A172 (cell line): ENCODE measurements around the gene ZNF205. TPM values are rescaled to one million over a fixed set of nuclear protein-coding genes. Genes with fewer than 3 reads are reported as not detected.

Source experiments
- DNase-seq: peaks from one replicate; pipeline ENCODE4 v3.0.0-alpha.2; 2015; ENCODE audit warnings: low spot score
- total RNA-seq: library from RNA; depleted of rRNA; stranded (reverse); fragments of >200 nt; shearing (Covaris generic); gene quantifications from 2 replicates; pipeline ENCODE4 v1.2.3, GENCODE V29; 2014

The ZNF205 gene
- total RNA-seq, 1 experiment from 2014 or later = 21.0 TPM

DNA sequence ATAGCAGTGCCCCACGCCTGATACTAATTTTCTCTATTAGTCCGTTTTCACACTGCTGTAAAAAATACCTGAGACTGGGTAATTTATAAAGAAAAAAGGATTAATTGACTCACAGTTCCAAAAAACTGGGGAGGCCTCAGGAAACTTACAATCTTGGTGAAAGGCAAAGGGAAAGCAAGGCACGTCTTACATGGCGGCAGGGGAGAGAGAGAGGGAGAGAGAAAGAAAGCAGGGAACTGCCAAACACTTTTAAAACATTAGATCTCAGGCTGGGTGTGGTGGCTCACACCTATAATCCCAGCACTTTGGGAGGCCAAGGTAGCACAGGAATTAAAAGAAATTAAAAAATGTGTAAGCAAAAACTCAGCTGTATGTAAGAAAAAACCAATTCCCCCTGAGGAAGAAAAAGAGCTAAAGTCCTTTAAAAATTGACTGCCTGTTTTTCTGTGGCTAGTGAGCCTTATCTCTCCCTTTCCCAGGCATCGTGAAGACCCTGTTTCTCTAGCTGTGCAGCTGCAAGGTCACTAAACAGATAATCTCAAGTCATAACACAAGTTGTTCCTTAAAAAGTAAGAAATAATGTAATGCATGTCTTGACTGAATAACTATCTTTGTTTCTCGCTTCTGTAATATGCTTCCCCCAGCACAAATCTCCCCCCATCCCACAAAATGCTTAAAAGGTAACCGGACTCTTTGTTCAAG lies 27.3 kb upstream of the ZNF205 start:
- no peak for DNase-seq

DNA sequence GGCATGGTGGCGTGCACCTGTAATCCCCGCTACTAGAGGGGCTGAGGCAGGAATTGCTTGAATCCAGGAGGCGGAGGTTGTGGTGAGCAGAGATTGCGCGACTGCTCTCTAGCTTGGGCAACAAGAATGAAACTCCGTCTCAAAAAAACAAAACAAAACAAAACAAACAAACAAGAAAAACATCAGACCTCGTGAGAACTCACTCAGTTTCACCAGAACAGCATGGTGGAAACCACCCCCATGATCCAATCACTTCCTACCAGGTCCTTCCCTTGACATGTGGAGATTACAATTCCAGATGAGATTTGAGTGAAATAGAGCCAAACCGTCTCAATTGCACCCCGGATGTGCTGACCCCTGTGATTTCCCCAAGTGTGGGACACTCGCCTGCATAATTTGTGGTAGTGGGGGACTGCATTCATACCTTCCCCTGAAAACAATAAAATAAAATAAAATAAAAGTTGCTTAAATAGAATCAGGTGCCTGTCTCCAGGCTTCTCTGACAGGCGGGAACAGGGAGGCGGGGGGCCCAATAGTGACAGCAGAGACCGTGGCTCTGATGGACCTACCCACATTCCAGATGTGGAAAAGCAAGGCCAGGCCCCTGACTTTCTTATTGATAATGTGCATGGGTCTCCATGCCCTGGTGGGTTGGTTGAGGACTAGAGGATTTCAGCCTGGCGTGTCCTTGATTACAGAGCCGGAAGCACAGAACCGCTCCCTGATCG lies 26.4 kb upstream of the ZNF205 start:
- no peak for DNase-seq

DNA sequence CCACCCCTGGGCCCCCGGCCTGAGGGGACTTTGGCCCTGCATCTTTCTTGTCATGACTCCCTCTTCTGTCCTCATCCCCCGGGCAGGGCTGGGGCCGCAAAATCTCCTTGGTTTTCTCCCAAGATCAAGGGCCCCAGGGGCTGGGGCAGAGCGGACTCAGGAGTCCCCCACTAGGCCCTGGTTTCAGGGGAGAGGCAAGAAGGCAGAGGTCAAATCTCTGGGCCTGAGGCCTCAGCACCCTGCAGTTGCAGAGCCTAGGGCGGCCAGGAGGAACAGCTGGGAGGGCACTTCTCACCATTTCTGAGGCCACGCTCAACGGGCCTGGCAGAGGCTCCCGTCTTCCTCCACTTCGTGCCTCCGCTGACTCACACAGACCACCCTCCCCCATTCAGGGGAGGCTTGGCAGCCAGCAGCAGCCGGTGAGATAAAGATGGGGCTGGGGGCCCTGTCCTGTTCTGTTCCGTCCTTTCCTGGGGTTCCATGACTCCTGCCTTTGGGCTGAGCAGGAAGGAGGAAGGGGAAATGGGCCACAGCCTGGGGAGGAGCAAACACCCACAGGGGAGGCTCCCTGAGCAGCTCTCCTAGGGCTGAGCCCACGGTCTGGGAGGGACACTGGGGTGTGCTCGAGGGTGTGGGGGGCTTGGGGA lies 25.7 kb upstream of the ZNF205 start:
- no peak for DNase-seq

DNA sequence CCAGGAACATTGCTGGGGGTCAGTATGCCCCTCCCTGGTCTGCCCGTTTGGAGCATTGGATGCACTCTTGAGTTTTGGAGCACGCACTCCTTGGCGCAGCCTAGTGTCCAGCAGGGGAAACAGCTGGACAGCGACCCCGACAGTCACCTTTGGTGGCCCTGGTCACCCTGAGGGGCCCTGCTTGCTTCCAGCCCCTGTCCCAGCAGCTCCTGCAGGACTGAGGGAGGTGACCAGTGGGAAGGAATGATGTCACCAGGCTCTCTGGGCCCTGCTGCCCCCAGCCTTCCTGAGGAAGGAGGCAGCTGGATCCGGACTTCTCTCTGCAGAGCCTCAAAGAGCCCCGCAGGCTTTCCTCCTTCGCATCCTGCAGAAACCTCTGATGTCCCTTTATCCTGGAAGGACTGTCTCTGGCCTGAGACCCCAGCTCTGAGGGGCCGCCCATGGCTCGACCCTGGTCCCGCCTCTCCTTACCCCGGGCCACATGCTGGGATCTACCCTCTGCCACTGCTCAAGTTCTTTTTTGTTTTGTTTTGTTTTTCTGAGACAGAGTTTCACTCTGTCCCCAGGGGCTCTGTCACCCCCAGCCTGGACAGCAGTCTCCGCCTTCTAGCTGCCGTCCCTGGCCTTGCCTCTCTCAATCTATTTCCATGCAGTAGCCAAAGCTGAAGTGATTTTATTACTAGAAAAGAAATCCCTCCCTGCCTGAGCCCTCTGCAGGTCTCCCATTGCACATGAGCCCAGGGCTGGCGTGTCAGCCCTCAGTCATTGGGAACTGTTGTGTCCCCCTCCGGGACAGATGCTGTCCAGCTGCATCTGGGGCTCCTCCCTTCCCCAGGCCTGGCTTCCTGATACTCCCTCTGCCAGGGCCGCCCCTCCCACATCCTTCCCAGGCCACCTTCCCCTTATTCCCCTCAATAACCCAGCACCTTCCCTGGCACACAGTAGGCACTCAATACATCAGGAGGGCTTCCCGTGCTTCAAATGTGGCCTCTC lies 24.8 kb upstream of the ZNF205 start:
- DNase-seq = no peak

DNA sequence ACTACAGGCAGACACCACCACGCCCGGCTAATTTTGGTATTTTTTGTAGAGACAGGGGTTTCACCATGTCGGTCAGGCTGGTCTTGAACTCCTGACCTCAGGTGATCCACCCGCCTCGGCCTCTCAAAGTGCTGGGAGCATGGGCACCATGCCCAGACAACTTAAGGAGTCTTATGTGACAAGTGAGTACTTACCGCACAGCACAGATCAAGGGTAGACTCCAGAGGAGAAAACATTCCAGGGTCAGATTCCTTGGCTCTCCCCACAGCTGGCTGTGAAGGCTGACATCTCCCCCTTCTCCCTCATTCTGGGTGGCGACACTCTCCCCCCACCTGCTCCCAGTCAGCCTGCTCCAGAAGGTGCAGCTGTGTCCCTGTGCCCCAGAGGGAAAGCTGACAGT lies 23.9 kb upstream of the ZNF205 start:
- DNase-seq = no peak

DNA sequence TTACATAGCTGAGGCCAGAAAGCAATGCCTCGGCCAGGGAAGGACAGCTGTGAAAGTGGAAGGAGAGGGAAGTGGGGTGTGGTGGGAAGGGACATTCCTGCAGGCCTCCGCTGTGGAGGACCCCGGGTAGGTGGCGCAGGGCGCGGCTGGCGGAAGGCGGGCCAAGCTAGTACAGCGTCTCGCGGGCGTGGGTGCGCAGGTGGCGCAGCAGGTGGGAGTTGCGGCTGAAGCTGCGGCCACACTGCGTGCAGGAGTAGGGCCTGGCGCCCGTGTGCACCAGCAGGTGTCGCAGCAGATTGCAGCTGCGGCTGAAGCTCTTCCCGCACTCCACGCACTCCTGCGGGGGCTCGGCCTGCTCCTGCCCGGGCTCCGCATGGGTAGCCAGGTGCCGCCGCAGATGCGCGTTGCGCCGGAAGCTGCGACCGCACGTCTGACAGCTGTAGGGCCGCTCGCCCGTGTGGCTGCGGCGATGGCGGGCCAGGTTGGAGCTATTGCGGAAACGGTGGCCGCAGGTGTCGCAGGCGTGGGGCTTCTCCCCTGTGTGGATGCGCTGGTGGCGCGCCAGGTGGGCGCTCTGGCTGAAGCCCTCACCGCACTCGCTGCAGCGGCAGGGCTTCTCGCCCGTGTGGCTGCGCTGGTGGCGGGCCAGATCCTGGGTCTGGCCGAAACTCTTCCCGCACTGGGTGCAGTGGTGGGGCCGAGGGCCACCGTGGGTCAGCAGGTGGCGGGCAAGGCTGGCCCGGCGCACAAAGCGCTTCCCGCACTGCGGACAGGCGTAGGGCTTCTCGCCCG lies 23.3 kb upstream of the ZNF205 start:
- DNase-seq = no peak

DNA sequence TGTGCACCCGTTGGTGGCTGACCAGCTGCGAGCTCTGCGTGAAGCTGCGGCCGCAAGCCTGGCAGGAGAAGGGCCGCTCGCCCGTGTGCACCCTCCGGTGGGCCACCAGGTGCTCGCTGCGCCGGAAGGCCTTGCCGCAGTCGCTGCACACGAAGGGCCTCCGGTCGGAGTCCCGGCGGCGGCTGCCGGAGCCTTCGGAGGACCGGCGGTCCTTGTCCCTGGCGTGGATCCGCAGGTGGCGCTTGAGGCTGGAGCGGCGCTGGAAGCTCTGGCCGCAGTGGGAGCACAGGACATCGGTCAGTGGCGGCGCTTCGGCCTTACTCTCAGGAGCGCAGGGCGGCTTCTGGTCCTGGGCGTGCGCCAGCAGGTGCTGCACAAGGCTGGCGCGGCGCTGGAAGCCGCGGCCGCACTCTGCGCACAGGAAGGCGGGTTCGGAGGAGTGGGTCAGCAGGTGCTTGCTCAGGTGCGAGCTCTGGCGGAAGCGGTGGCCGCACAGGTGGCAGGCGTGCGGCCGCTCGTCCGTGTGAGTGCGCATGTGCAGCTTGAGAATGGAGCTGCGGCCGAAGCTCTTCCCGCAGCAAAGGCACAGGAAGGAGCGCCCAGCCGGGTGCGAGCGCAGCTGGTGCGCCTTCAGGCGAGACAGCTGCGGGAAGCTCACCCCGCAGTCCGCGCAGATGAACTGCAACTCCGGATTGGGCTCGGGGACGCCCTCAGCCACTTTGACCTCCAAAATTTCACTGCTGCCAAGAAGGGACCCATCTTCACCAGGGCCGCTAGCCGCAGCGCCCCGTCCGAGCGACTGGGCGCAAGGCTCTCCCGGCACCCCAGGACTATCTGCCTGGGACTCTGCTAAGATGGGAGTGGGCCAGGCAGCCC lies 22.4 kb upstream of the ZNF205 start:
- DNase-seq = no peak

DNA sequence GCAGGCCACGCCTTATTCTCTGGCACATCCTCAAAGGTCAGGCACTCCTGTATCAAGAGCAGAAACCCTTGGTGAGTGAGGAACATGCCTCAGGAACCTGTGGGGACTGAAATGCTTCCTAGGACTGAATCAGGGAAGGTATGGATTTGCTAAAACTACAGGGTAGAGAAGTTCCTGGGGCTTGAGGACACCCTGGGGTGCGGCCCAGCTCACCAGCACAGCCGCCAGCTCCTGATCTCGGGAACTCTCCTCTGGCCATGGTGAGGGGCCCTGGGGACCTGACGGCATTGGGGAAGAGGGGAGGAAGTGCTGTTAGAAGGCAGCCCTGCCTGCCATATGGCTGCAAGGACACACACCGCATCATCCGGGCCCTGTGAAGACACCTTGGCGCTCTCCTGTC lies 20.8 kb upstream of the ZNF205 start:
- no peak for DNase-seq

DNA sequence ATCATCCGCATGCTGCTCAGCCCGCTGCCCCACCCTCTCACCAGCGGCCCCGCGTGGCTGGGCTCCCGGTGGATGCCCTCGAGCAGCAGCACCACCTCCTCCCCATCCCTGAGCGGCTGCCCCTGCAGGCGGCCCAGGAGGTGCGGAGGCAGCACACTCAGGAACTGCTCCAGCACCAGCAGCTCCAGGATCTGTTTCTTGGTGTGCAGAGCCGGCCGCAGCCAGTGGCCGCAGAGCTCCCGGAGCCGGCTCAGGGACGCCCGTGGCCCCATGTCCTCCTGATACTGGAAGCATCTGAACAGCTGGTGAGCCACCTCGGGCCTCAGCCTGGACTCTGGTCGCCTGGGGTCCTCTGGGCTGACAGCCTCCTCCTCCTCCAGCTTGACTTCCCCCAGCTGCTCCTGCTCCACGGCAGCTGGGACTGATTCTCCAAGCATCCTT lies 19.9 kb upstream of the ZNF205 start:
- no peak for DNase-seq

DNA sequence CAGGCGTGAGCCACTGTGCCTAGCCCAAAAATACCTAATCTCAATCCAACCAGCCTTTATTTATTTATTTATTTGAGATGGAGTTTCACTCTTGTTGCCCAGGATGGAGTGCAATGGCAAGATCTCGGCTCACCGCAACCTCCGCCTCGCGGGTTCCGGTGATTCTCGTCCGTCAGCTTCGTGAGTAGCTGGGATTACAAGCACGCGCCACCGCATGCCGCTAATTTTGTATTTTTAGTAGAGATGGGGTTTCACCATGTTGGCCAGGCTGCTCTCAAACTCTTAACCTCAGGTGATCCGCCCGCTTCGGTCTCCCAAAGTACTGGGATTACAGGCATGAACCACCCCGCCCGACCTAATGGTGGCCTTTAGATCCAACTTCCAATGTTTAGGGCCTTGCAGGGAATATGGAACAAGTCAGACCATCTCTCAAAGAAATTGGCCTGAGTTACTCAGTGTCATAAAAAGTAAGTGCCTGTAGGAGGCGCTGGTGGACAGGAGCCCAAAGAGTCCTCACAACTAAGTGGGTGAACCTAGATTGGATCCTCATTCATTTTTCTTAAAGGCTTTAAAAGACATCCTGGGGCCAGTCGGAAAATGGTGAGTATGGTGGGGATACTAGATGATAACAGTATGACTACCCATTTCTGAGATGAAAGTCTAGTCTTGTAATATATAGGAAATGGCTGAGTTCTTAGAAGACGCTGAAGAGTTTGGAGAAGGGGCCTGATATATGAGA lies 17.9 kb upstream of the ZNF205 start:
- DNase-seq = peak; percentile 39

DNA sequence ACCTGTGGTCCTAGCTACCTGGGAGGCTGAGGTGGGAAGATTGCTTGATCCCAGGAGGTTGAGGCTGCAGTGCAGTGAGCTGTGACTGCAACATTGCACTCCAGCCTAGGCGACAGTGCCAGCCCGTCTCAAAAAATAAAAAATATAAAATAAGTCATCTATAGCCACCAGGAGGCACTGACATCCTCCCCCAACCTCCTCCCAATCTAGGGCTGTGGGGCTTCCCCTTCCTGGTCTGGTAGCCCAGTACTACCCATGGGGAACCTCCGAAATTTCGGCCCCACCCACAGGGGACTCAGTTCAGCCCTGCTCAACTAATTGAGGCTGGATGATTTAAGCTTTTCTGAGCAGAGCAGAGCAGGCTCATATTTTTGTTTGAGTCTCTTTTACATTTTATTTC lies 16.5 kb upstream of the ZNF205 start:
- peak; percentile 23 for DNase-seq

DNA sequence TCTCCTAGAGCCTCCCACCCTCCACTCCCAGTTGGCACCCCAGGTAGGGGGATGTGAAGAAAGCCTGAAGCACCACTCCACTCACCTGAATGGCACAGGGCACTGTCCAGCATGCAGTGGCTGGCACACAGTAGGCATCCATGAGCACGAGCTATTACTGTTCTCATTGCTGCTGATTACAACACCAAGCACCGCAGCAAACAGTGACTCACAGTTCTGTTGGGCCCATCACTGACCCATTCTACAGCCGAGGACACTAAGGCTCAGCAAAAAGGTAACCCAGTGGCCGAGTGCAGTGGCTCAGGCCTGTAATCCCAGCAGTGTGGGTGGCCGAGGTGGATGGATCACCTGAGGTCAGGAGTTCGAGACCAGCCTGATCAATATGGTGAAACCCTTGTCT lies 16.0 kb upstream of the ZNF205 start:
- no peak for DNase-seq

DNA sequence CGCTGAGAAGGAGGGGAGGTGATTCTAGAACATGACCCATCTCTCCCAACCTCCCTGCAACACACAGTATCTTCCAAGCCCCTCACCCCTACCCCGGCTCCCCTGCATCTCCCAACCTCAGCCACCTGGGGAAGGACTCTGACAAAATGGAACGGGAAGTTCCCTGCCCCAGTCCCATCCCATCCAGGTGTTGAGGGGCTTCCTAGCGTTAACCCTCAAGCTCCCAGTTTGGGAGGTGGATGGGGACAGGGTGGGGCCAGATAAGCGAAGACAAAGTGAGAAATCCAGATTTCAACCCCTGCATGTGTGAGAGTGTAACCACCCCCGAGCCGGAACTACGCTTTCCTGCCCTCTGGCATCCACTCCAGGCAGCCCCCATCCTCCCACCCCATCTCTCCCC lies 15.1 kb upstream of the ZNF205 start:
- no peak for DNase-seq

DNA sequence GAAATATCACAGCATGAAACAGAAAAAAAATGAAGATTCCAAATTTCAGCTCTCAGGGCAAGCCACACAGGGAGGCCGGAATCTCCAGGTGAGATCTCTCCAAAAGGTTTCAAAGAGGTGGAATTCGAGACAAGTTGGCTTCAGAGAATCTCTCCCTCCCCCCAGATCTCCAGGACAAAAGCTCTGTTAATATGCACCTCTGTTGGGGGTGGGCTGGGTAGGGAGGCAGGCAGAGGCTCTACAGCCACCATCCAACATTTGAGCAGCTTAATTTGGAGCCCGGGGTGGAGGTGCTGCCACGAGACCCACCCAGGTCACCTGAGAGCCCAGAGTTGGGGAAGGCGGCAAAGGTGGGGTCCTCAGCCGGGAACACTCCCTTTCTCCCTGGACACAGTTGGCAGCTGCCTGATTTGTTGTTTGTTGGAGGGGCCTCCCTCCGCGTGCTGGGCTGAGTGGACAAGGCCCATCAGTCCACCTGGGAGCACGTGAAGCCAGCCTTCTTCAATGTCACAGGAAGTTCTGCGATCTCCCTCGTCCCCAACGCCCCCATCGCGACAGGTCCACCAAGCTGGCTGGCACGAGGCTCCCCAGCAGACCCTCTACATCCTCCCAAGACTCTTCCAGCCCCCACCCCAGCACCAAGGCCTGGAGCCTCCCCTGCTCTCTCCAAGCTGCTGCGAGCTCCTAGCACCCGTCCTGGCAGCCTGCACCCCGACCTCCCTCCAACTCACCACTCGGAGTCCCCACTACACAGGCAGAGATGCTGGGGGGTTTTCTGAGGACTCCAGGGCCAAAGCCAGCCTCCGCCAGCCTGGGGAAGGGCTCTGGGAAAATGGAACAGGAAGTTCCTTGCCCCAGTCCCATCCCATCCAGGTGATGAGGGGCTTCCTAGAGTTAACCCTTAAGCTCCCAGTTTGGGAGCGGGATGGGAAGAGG lies 13.7 kb upstream of the ZNF205 start, which contains the start of gene ZSCAN10:
Gene ZSCAN10, minus strand, starts transcription at position 836 of the 936 bp plus-strand sequence. CDS start 6,357 bp downstream, outside the sequence.
- DNase-seq = no peak

DNA sequence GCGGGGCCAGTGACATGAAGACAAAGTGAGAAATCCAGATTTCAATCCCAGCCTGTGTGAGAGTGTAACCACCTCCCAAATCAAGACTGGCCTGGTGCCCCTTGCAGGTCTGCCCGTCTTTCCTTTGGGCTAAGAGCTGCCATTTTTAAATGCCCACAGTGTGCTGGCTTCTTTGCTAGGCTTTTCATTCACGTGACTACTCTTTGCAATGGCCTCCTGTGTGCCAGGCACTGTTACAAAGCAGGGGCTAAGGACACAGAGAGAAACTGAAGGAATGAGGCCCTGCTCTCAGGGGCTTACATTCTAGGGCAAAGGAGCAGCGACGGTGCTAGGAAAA lies 13.0 kb upstream of the ZNF205 start:
- no peak for DNase-seq

DNA sequence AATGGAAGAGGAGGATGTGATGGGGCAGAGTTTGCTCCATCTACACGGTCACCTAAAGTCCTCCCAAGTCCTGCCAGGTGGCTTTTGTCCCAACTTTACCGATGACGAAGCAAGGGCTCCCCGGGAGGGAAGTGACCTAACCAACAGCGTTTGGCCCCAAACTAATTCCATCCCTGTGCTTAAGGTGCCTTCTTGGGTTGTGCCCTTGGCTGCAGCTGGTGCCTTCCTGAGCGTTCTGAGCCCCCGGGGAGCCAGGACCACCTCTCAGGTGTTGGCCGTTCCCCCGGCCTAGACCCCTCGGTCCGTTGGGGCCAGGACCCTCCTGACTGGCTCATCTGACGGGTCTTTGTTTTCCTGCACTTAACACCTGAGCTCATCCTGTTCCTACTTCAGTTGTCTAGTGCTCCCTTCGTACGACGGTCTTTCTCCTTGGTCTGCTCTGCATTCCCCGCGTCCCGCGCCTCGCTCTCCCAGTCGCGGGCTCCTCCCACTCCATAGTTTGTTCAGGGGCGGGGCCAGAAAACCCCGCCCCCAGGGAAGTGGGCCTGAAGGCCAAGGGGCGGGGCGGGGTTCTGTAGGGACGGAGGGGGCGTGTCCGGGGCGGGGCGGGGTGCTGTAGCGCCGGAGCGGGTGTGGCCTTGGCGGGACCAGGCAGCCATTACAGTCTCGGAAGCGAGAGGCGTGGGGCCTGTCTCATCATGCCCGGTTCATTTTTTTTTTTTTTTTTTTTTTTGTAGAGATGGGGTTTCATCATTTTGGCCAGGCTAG lies 12.5 kb upstream of the ZNF205 start:
- DNase-seq = peak; percentile 66
